K562 (cell line): ENCODE data around the gene PTGIS. TPM values are rescaled to one million over a fixed set of nuclear protein-coding genes. Genes with fewer than 3 reads are reported as not detected.
A peak's percentile ranks its signal among the peaks of the same experiment; 100 is the strongest.

Experiments used
- ARID3A ChIP-seq: IDR thresholded peaks from 2 replicates; pipeline ENCODE4 v1.6.1; 2012; ENCODE audit warnings: low read depth, low read length, improper control_type of control experiment, borderline replicate concordance
- ATF1 ChIP-seq, 2 experiments: fragments of 450-650 bp in 1 of 2; IDR thresholded peaks; 2 replicates each; pipeline ENCODE4 v1.6.1; 2016; ENCODE audit warnings: missing compliant biosample characterization in 1 of 2, missing genetic modification characterization in 1 of 2
- BRD9 ChIP-seq: fragments of 450-650 bp; IDR thresholded peaks from 2 replicates; pipeline ENCODE4 v1.6.1; 2018; ENCODE audit warnings: low read depth; ENCODE audit not compliant: partially characterized antibody
- CC2D1A ChIP-seq: fragments of 450-650 bp; IDR thresholded peaks from 2 replicates; pipeline ENCODE4 v1.6.1; 2017; ENCODE audit warnings: mild to moderate bottlenecking
- CTCFL ChIP-seq: IDR thresholded peaks from 2 replicates; pipeline ENCODE4 v1.6.1; 2011; ENCODE audit warnings: borderline replicate concordance, low read depth, mild to moderate bottlenecking, moderate library complexity, low read length; ENCODE audit not compliant: insufficient read depth, poor library complexity, severe bottlenecking
- FOXA3 ChIP-seq, 2 experiments: fragments of 450-650 bp in 1 of 2; sonication (generic) in 1 of 2; formaldehyde crosslinking; IDR thresholded peaks in 1 of 2; conservative IDR thresholded peaks in 1 of 2; 2 replicates each; pipeline versions ENCODE4 v1.4.0 to v1.8.0; 2020 to 2022; ENCODE audit warnings: mild to moderate bottlenecking in 2 of 2, missing genetic modification reagents in 1 of 2
- GATA2 ChIP-seq: sonication (generic); formaldehyde crosslinking; IDR thresholded peaks from 2 replicates; pipeline ENCODE4 v1.4.0; 2020; ENCODE audit warnings: mild to moderate bottlenecking, missing genetic modification reagents
- HES1 ChIP-seq: fragments of 450-650 bp; IDR thresholded peaks from 2 replicates; pipeline ENCODE4 v1.6.1; 2016; ENCODE audit warnings: low read depth, mild to moderate bottlenecking, moderate library complexity
- KDM4B ChIP-seq, 2 experiments: fragments of 450-650 bp in 1 of 2; sonication (generic) in 1 of 2; IDR thresholded peaks; 2 replicates each; pipeline ENCODE4 v1.6.1; 2016 to 2017; ENCODE audit warnings: borderline replicate concordance in 2 of 2, antibody characterized with exemption in 1 of 2, low read depth in 1 of 2, mild to moderate bottlenecking in 1 of 2
- KLF10 ChIP-seq: fragments of 250-450 bp; sonication (Bioruptor Pico); IDR thresholded peaks from 2 replicates; pipeline ENCODE4 v1.6.1; 2021; ENCODE audit warnings: matching md5 sums
- KLF6 ChIP-seq: fragments of 250-450 bp; sonication (Bioruptor Pico); IDR thresholded peaks from 2 replicates; pipeline ENCODE4 v1.4.0; 2020; ENCODE audit warnings: mild to moderate bottlenecking, moderate library complexity, borderline replicate concordance
- NFATC3 ChIP-seq: fragments of 450-650 bp; IDR thresholded peaks from 2 replicates; pipeline ENCODE4 v1.6.1; 2017; ENCODE audit warnings: mild to moderate bottlenecking
- PYGO2 ChIP-seq: fragments of 450-650 bp; IDR thresholded peaks from 2 replicates; pipeline ENCODE4 v1.6.1; 2016; ENCODE audit warnings: mild to moderate bottlenecking, missing genetic modification characterization, moderate library complexity, missing compliant biosample characterization
- RFX5 ChIP-seq: IDR thresholded peaks from 2 replicates; pipeline ENCODE4 v1.6.1; 2011; ENCODE audit warnings: low read depth, mild to moderate bottlenecking, improper control_type of control experiment, low read length
- SMAD4 ChIP-seq: fragments of 250-450 bp; sonication (Bioruptor Pico); conservative IDR thresholded peaks from 2 replicates; pipeline ENCODE4 v1.8.0; 2021; ENCODE audit warnings: inconsistent platforms, mild to moderate bottlenecking, moderate library complexity
- STAG1 ChIP-seq: sonication (generic); formaldehyde crosslinking; IDR thresholded peaks from 2 replicates; pipeline ENCODE4 v1.5.0; 2020; ENCODE audit warnings: missing genetic modification reagents, borderline replicate concordance
- TAF1 ChIP-seq: IDR thresholded peaks from 2 replicates; pipeline ENCODE4 v1.6.1; 2011; ENCODE audit warnings: mild to moderate bottlenecking, low read length, moderate library complexity; ENCODE audit not compliant: insufficient read depth, control insufficient read depth, severe bottlenecking; ENCODE audit errors: extremely low read depth
- TAL1 ChIP-seq: fragments of 450-650 bp; IDR thresholded peaks from 2 replicates; pipeline ENCODE4 v1.6.1; 2016; ENCODE audit warnings: mild to moderate bottlenecking
- TBL1XR1 ChIP-seq, 2 experiments: IDR thresholded peaks; 2 replicates each; pipeline ENCODE4 v1.6.1; 2012; ENCODE audit warnings: improper control_type of control experiment in 2 of 2, low read length in 2 of 2, mild to moderate bottlenecking in 1 of 2
- TCF15 ChIP-seq: fragments of 250-450 bp; sonication (Bioruptor Pico); IDR thresholded peaks from 2 replicates; pipeline ENCODE4 v1.8.0; 2022; ENCODE audit warnings: moderate library complexity, mild to moderate bottlenecking, inconsistent platforms
- ZNF165 ChIP-seq: fragments of 250-450 bp; sonication (Bioruptor Pico); IDR thresholded peaks from 2 replicates; pipeline ENCODE4 v1.4.0; 2020; ENCODE audit warnings: borderline replicate concordance
- ZNF764 ChIP-seq: fragments of 250-450 bp; sonication (Bioruptor Pico); IDR thresholded peaks from 2 replicates; pipeline ENCODE4 v1.4.0; 2020; ENCODE audit warnings: low read depth, mild to moderate bottlenecking, moderate library complexity
- polyA plus RNA-seq, 8 experiments: library from polyadenylated mRNA; depleted of rRNA in 4 of 8; stranded (reverse) in 5 of 8; unstranded in 3 of 8; fragments of >200 nt; fragmentation: Nextera tagmentation in 2 of 8; fragmentation: Illumina TruSeq in 1 of 8; extraction: Ambion mirVana in 2 of 8; extraction: Trizol in 1 of 8; gene quantifications; 2 replicates each; pipeline versions ENCODE4 v1.2.1 to v1.2.3, GENCODE V29; 2011 to 2014; ENCODE audit warnings: inconsistent platforms in 1 of 8, missing spikeins in 1 of 8
- total RNA-seq, 7 experiments: library from RNA; depleted of rRNA in 6 of 7; stranded (reverse); fragments of >200 nt in 6 of 7; fragmentation: Illumina TruSeq in 2 of 7; extraction: Trizol in 2 of 7; gene quantifications; 2 replicates each; pipeline versions ENCODE4 v1.2.1 to v1.2.3, GENCODE V29; 2011 to 2021; ENCODE audit warnings: low replicate concordance in 1 of 7

The PTGIS gene
- total and polyA plus RNA-seq, 9 of the 15 experiments (the other 6 are each of a cell fraction or from before 2014, with no cell fraction given) = not detected

- no peak for TF ChIP-seq TAF1
- TF ChIP-seq FOXA3 (CRISPR knock-in tag; conservative IDR thresholded peaks at IDR 0.05 in 1 of 2, IDR thresholded peaks at IDR 0.05 in 1 of 2) = peak in 1 of 2 experiments; percentile 71; a peak in 1 of 4 replicates
- TF ChIP-seq TCF15 (CRISPR knock-in tag) = no peak
- TF ChIP-seq STAG1 = no peak
- TF ChIP-seq BRD9 = no peak
- TF ChIP-seq RFX5 = no peak
- no peak for TF ChIP-seq KLF10
- no peak for TF ChIP-seq ZNF165 (CRISPR knock-in tag)
- no peak for TF ChIP-seq KLF6 (CRISPR knock-in tag)
- TF ChIP-seq CC2D1A = no peak
- TF ChIP-seq ZNF764 (CRISPR knock-in tag) = no peak
- TF ChIP-seq HES1 = peak; percentile 83
- TF ChIP-seq KDM4B (IDR thresholded peaks at IDR 0.05; ENCODE audit: borderline replicate concordance in 2 of 2, low read depth in 1 of 2) = no peak
- TF ChIP-seq CTCFL = no peak
- peak in 1 of 2 experiments; percentile 72; a peak in 2 of 4 replicates for TF ChIP-seq TBL1XR1 (IDR thresholded peaks at IDR 0.05; ENCODE audit: low read length in 2 of 2)
- peak; percentile 70 for TF ChIP-seq SMAD4
- TF ChIP-seq ARID3A = no peak
- no peak for TF ChIP-seq PYGO2 (tag)
- peak; percentile 64 for TF ChIP-seq TAL1
- no peak for TF ChIP-seq NFATC3
- TF ChIP-seq ATF1 (CRISPR knock-in tag; IDR thresholded peaks at IDR 0.05) = no peak
- TF ChIP-seq ATF1 (tag; IDR thresholded peaks at IDR 0.05) = no peak
- TF ChIP-seq GATA2 = peak; percentile 31; the same call in 1 of the 2 replicates
Measured at GRCh38 chr20:49583669-49584417, 15.9 kb upstream of the PTGIS start (continued).
